Hepatocyte (in vitro differentiated cells): ENCODE results near the gene KLHL12.

Experiments used
- EZH2 ChIP-seq: fragments of 200-600 bp; sonication (generic); IDR thresholded peaks from 2 replicates; pipeline ENCODE4 v1.6.1; 2016; ENCODE audit warnings: antibody characterized with exemption, mild to moderate bottlenecking, borderline replicate concordance
- TF ChIP-seq, protein P1 (sequence below): fragments of 200-600 bp; sonication (generic); IDR thresholded peaks from 2 replicates; pipeline ENCODE4 v1.5.1; 2016; ENCODE audit warnings: antibody characterized with exemption, mild to moderate bottlenecking; ENCODE audit not compliant: poor library complexity

DNA sequence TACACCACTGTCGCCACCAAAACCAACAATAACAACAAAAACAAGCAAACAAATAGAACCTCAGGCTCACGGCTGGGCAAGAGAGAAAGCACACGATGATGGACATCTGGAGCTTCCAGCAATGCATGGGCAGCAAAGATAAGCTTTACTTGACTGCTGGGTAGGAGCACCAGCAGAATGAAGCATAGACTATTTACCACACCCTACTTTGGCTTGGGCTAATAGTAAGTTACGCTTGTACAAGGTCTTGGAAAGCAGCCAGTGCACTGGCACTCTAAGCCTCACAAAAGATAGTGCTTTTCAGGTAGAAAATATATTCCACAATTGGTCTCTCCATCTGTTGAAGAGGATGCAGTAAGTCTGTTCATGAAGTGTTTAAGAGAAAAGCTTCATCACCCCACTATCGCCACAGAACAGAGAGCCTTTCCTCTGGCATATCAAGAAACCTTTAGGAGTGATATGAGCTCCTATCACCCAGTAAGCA, 17.4 kb upstream of the KLHL12 start:
- TF ChIP-seq, protein P1, sequence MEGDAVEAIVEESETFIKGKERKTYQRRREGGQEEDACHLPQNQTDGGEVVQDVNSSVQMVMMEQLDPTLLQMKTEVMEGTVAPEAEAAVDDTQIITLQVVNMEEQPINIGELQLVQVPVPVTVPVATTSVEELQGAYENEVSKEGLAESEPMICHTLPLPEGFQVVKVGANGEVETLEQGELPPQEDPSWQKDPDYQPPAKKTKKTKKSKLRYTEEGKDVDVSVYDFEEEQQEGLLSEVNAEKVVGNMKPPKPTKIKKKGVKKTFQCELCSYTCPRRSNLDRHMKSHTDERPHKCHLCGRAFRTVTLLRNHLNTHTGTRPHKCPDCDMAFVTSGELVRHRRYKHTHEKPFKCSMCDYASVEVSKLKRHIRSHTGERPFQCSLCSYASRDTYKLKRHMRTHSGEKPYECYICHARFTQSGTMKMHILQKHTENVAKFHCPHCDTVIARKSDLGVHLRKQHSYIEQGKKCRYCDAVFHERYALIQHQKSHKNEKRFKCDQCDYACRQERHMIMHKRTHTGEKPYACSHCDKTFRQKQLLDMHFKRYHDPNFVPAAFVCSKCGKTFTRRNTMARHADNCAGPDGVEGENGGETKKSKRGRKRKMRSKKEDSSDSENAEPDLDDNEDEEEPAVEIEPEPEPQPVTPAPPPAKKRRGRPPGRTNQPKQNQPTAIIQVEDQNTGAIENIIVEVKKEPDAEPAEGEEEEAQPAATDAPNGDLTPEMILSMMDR = no peak
- TF ChIP-seq EZH2 = no peak
